Fibroblast of the aortic adventitia (primary cell): Measurements from ENCODE around the gene ZACN. TPM values are rescaled to one million over a fixed set of nuclear protein-coding genes. Genes with fewer than 3 reads are reported as not detected.

Experiments
- DNase-seq: peaks from one replicate; pipeline ENCODE4 v3.0.0-alpha.2; 2010; ENCODE audit warnings: low read depth
- H3K4me3 ChIP-seq: 2 replicates; pipeline ENCODE4 v1.5.1; 2011; ENCODE audit warnings: low read depth, mild to moderate bottlenecking, control low read depth, low read length, moderate library complexity
- small RNA-seq: library from RNA; depleted of rRNA; stranded (forward); fragments of <200 nt; gene quantifications from one replicate; pipeline ENCODE3, GENCODE V24; 2012
- total RNA-seq: library from RNA; depleted of rRNA; stranded (reverse); fragments of >200 nt; gene quantifications from 2 replicates; pipeline ENCODE4 v1.2.3, GENCODE V29; 2012; ENCODE audit warnings: low replicate concordance
- TF ChIP-seq, protein P1 (sequence below): IDR thresholded peaks from 2 replicates; pipeline ENCODE4 v1.5.1; 2011; ENCODE audit warnings: mild to moderate bottlenecking, low read length, control low read depth, inconsistent platforms; ENCODE audit not compliant: insufficient read depth

Gene ZACN
- total RNA-seq, 1 donor, result not detected

GRCh38 chr17:76124582-76125390, 45.8 kb downstream of the ZACN start:
- no peak overlapping the region for H3K4me3 ChIP-seq
- TF ChIP-seq, protein P1, sequence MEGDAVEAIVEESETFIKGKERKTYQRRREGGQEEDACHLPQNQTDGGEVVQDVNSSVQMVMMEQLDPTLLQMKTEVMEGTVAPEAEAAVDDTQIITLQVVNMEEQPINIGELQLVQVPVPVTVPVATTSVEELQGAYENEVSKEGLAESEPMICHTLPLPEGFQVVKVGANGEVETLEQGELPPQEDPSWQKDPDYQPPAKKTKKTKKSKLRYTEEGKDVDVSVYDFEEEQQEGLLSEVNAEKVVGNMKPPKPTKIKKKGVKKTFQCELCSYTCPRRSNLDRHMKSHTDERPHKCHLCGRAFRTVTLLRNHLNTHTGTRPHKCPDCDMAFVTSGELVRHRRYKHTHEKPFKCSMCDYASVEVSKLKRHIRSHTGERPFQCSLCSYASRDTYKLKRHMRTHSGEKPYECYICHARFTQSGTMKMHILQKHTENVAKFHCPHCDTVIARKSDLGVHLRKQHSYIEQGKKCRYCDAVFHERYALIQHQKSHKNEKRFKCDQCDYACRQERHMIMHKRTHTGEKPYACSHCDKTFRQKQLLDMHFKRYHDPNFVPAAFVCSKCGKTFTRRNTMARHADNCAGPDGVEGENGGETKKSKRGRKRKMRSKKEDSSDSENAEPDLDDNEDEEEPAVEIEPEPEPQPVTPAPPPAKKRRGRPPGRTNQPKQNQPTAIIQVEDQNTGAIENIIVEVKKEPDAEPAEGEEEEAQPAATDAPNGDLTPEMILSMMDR, result peak; percentile 12
- no peak for DNase-seq

GRCh38 chr17:76125391-76125675, 46.4 kb downstream of the ZACN start:
- H3K4me3 ChIP-seq, result no peak overlapping the region
- TF ChIP-seq, protein P1, result no peak
- DNase-seq, result no peak

DNA sequence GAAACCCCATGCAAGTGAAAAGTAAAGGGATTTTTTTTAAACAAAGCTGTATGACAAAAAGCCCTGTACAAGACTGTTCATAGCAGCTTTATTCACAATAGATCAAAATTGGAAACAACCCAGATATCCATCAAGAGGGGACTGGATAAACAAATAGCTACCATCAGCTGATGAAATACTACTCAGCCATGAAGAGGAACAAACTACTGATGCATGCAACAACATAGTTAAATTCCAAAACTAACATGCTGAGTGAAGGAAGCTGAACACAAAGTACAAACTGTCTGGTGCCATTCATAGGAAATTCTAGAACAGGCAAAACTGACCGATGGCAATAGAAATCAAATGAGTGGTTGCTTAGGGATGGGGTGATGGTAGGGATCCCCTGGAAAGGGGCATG, 46.9 kb downstream of the ZACN start:
- H3K4me3 ChIP-seq, result no peak overlapping the region
- TF ChIP-seq, protein P1, result no peak
- no peak for DNase-seq

- no peak overlapping the region for H3K4me3 ChIP-seq
- TF ChIP-seq, protein P1, result no peak
- no peak for DNase-seq
Measured at GRCh38 chr17:76130473-76130872, 51.5 kb downstream of the ZACN start.

GRCh38 chr17:76131051-76131691, 52.2 kb downstream of the ZACN start:
- DNase-seq, result no peak
- no peak overlapping the region for H3K4me3 ChIP-seq
- TF ChIP-seq, protein P1, result no peak

GRCh38 chr17:76131692-76132573, 53.0 kb downstream of the ZACN start:
- no peak for DNase-seq
- TF ChIP-seq, protein P1, result no peak
- H3K4me3 ChIP-seq, result no peak overlapping the region

Small RNA genes lying within 50 kb of the gene (small RNA-seq; reads per million reads assigned to genes)
- not detected for gene MIR6868

Other genes starting within 250 kb of the ZACN start
- 0.54 and 2.3 TPM in 2 replicates for gene UNC13D, start 234.8 kb upstream of the ZACN start, total RNA-seq
- gene WBP2, start 223.8 kb upstream of the ZACN start, total RNA-seq, result 23.3 and 24.1 TPM in 2 replicates
- gene TRIM47, start 200.6 kb upstream of the ZACN start, total RNA-seq, result 14.9 and 20.9 TPM in 2 replicates
- 7.7 and 11.4 TPM in 2 replicates for gene TRIM65, start 182.2 kb upstream of the ZACN start, total RNA-seq
- gene MRPL38, start 174.3 kb upstream of the ZACN start, total RNA-seq, result 27.0 and 39.2 TPM in 2 replicates
- gene FBF1, start 138.1 kb upstream of the ZACN start, total RNA-seq, result 14.1 and 21.1 TPM in 2 replicates
- gene ACOX1, start 100.0 kb upstream of the ZACN start, total RNA-seq, result 47.0 and 61.5 TPM in 2 replicates
- 16.0 and 18.3 TPM in 2 replicates for gene TEN1, start 99.9 kb upstream of the ZACN start, total RNA-seq
- 1.1 TPM in 1 of 2 replicates, not detected in the other for gene CDK3, start 78.3 kb upstream of the ZACN start, total RNA-seq
- gene EVPL, start 51.9 kb upstream of the ZACN start, total RNA-seq, result not detected in 2 replicates
- 17.3 and 32.3 TPM in 2 replicates for gene SRP68, start 6.7 kb upstream of the ZACN start, total RNA-seq
- not detected in 2 replicates for gene GALR2, start 4.4 kb upstream of the ZACN start, total RNA-seq
- gene EXOC7, start 24.6 kb downstream of the ZACN start, total RNA-seq, result 40.8 and 88.5 TPM in 2 replicates
- gene FOXJ1, start 62.1 kb downstream of the ZACN start, total RNA-seq, result not detected in 2 replicates
- gene RNF157, start 161.3 kb downstream of the ZACN start, total RNA-seq, result 0.08 and 0.18 TPM in 2 replicates
- gene UBALD2, start 186.2 kb downstream of the ZACN start, total RNA-seq, result 1.9 and 3.7 TPM in 2 replicates
- gene QRICH2, start 229.1 kb downstream of the ZACN start, total RNA-seq, result 1.8 and 2.2 TPM in 2 replicates